Fibroblast of pulmonary artery (primary cell): ENCODE measurements around the gene IKBKE.

ENCODE experiments used
- DNase-seq: peaks from one replicate; pipeline ENCODE4 v3.0.0-alpha.2; 2010; ENCODE audit warnings: low read depth
- H3K4me3 ChIP-seq: replicated peaks from 2 replicates; pipeline ENCODE4 v1.5.1; 2011; ENCODE audit warnings: low read depth, mild to moderate bottlenecking, control low read depth, low read length, moderate library complexity
- CTCF ChIP-seq: IDR thresholded peaks from 2 replicates; pipeline ENCODE4 v1.5.1; 2011; ENCODE audit warnings: mild to moderate bottlenecking, control low read depth, low read length, inconsistent platforms; ENCODE audit errors: missing control alignments

The IKBKE gene

DNA sequence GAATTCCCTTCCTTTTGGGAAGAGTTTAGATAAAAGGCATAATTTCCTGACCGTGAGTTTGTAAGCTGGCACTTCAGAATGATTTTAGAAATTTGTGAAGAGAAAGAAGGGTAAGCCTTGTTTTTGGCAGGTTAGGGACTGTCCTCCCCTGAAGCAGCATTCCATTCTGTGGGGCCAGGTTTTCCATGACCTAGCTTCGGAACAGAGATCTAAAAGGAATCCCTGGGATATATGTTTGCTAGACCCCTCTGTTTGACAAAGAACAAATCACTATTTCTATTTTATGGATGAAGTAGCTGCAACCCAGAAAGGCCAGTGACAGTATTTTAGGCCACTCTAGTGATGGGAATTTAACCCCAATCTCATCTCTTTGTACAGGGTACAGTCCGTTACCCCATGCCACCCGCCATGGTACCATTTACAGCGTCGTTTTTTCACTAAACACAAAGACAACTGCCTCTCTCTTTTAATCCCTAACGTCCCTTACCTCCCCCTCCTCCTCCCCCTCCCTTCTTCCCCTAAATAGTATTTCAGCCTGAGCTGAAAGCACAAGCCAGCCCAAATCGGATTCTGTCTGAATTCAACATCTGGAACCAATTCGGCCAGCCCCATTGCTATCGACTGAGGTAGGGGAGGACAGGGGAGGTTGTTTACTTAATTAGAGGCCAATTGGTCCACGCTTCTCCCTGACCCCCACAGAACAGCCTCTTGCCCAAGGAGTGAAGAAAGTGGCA, 23.4 kb upstream of the IKBKE start:
- TF ChIP-seq CTCF = no peak
- no peak overlapping the region for H3K4me3 ChIP-seq
- DNase-seq = no peak

GRCh38 chr1:206447422-206447765, 22.9 kb upstream of the IKBKE start:
- no peak overlapping the region for H3K4me3 ChIP-seq
- no peak for DNase-seq
- no peak for TF ChIP-seq CTCF

DNA sequence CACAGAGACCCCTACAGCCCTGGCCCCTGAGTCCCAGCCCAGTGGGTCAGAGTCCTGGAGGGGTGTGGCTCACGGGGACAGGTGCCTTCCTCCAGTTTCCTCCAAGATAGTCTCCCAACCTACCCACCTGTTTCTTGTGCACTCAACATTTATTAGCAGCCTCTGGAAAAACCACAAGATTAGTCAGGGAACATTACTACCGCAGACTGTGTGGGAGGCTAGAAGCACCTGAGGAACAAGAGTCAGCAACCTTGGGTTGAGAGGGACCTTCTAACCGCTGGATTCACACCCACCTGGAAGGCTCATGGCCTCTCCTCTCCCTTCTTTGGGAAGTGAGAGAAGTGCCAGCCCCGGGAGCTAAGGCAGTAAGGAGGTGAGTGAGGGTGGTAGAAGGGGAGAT, 22.5 kb upstream of the IKBKE start:
- no peak for DNase-seq
- H3K4me3 ChIP-seq = no peak overlapping the region
- no peak for TF ChIP-seq CTCF

GRCh38 chr1:206448471-206448870, 21.8 kb upstream of the IKBKE start:
- TF ChIP-seq CTCF = no peak
- DNase-seq = no peak
- H3K4me3 ChIP-seq = no peak overlapping the region

- TF ChIP-seq CTCF = no peak
- no peak for DNase-seq
- H3K4me3 ChIP-seq = no peak overlapping the region
Observed at GRCh38 chr1:206449565-206449964, 20.7 kb upstream of the IKBKE start.

- no peak overlapping the region for H3K4me3 ChIP-seq
- no peak for DNase-seq
- TF ChIP-seq CTCF = no peak
Observed at GRCh38 chr1:206450281-206450680, 20.0 kb upstream of the IKBKE start.

- no peak overlapping the region for H3K4me3 ChIP-seq
- TF ChIP-seq CTCF = no peak
- no peak for DNase-seq
Observed at GRCh38 chr1:206451134-206451686, 19.1 kb upstream of the IKBKE start.
